Measurements from ENCODE around the gene PPIE.
A peak's percentile ranks its signal among the peaks of the same experiment; 100 is the strongest.
"Not testable (repeated sequence)": the region's sequence is repeated elsewhere in the genome, so short reads cannot be mapped to it uniquely, and the experiment has no call there.

The PPIE gene

GRCh38 chr1:39779821-39780220 lies 41.1 kb downstream of the PPIE start:
- no peak for DNase-seq

- no peak for DNase-seq
Observed at GRCh38 chr1:39781349-39781715, 42.6 kb downstream of the PPIE start.

GRCh38 chr1:39782103-39782502 lies 43.4 kb downstream of the PPIE start:
- DNase-seq = no peak

GRCh38 chr1:39782685-39783084 lies 44.0 kb downstream of the PPIE start:
- DNase-seq = not testable (repeated sequence)

- not testable (repeated sequence) for DNase-seq
Observed at GRCh38 chr1:39786303-39787107, 47.8 kb downstream of the PPIE start.

GRCh38 chr1:39787108-39787375 lies 48.4 kb downstream of the PPIE start:
- DNase-seq = not testable (repeated sequence)

GRCh38 chr1:39787468-39787867 lies 48.8 kb downstream of the PPIE start:
- no peak for DNase-seq

GRCh38 chr1:39787964-39788363 lies 49.3 kb downstream of the PPIE start:
- not testable (repeated sequence) for DNase-seq

GRCh38 chr1:39788426-39788757 lies 49.7 kb downstream of the PPIE start:
- DNase-seq = no peak

GRCh38 chr1:39788758-39789570 lies 50.3 kb downstream of the PPIE start, which contains the start of gene BMP8B:
BMP8B (minus strand) TSS chr1:39788865; CDS start chr1:39788485, 380 bp downstream.
- DNase-seq = peak; percentile 61

- no peak for DNase-seq
Observed at GRCh38 chr1:39789571-39790110, 51.0 kb downstream of the PPIE start.

- DNase-seq = no peak
Observed at GRCh38 chr1:39791838-39792237, 53.2 kb downstream of the PPIE start.

GRCh38 chr1:39795651-39796050 lies 57.0 kb downstream of the PPIE start:
- DNase-seq = no peak

- DNase-seq = not testable (repeated sequence)
Observed at GRCh38 chr1:39798859-39799769, 60.4 kb downstream of the PPIE start.

- DNase-seq = no peak
Observed at GRCh38 chr1:39799770-39800470, 61.2 kb downstream of the PPIE start.

GRCh38 chr1:39800471-39800835 lies 61.8 kb downstream of the PPIE start:
- no peak for DNase-seq

- no peak for DNase-seq
Observed at GRCh38 chr1:39802496-39803260, 64.0 kb downstream of the PPIE start.

- no peak for DNase-seq
Observed at GRCh38 chr1:39805385-39805784, 66.7 kb downstream of the PPIE start.

- no peak for DNase-seq
Observed at GRCh38 chr1:39808784-39809517, 70.3 kb downstream of the PPIE start.

- no peak for DNase-seq
Observed at GRCh38 chr1:39812913-39813312, 74.2 kb downstream of the PPIE start.
